DMS114 treated with DMSO at 0.1 percent for 48 hours (cell line): ENCODE results near the gene DHODH.

Experiments used
- DNase-seq: peaks from one replicate; lab custom pipeline; 2025; ENCODE audit not compliant: unreplicated experiment; lab: John Stamatoyannopoulos, UW

DHODH gene

DNA sequence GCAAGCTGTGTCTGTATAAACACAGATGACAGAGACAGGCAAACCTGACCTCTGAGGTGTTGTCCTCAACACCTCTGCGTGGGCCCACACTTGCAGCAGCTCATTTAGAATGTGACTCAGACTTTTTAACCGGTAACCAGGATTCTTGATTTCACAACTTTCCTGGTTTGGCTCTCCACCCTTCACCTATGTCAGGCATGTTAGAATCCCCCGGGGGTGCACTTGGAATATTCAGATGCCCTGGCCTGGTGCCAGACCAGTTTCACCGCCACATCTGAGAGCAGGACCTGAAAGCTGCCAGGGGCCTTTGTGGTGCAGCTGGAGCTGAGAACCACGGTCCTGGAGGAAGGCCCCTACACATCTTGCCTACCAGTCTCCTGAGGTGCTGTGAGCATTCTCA is 4.8 kb downstream of the DHODH start:
- DNase-seq = no peak

DNA sequence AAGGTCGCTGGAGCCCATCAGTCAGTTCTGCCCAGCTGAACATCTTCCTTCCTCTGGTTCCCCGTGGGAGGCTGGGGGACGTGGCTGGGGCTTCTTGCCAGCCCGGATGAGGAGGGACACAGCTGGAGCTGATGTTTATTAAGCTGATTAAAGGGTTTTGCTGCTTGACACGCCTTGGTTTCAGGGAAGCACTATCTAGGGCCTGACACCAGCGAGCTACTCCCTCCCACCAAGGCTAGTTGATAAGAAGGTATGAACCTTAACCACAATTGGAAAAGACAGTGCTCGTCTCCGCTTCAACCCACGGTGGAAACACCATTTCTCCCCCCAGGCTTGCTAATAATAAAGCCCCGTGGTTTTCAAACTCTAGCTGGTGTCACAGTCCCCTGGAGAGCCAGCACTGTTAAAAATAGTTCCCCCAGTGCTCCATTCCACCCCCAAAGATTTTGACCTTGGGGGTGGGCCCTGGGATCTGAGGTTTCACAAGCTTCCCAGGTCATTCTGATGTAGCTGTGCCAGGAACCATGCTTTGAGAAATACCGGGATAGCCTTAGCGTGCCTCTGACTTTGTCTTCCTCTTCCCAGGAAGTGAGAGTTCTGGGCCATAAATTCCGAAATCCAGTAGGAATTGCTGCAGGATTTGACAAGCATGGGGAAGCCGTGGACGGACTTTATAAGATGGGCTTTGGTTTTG is 5.5 kb downstream of the DHODH start:
- DNase-seq = no peak

DNA sequence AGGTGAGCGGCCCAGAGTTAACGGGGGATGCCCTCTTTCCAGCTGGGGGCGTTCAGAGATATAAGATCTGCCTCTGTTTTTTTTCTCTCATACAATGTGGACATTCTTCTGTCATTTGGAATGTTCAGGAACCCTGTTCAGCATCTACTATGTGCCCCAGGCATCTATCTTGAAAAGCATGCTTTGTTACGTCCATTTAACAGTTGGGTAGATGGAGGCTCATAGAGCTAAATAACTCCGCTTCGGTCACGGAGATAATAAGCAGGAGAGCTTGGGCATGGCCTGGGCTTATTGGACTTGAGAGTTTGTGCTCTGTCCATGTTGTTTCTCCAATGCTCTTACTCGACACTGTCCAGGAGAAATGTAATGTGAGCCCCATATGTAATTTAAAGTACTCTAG is 6.1 kb downstream of the DHODH start:
- no peak for DNase-seq

DNA sequence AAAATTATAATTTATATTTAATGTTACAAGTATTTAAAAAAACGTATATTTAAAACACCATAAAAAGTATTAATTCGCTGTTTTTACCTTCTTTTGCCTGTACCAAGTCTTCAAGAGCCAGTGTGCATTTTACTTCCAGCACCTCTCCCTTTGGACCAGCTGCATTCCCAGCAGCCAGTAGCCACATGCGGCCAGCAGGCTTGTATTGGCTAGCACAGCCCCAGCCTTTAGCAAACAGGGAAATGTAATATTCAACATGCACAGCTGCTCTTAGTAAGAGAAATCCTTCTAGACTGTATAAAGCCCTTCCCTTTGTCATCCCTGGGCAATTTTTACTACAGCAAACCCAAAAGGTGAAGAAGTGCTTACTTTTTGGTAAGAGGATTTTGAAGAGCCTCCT is 6.6 kb downstream of the DHODH start:
- DNase-seq = no peak

DNA sequence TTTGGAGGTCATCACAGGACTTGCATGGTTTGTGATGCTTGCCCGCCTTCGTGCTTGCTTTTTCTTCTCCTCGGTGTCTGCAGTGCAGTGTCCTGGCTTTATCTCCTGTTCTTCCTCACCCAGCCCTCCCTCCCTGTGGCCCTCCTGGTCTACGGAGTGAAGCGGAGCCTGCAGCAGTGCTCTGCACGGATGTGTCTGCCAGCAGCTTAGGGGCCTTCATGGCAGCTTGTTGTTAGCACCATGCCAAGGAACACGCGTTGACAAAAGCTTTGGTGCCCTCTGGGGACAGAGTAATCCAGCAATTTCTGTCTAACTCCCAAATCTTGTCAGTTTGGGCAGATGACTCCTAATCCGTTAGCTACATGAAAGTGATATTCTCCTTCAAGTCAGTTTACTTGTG is 9.9 kb downstream of the DHODH start:
- DNase-seq = no peak

DNA sequence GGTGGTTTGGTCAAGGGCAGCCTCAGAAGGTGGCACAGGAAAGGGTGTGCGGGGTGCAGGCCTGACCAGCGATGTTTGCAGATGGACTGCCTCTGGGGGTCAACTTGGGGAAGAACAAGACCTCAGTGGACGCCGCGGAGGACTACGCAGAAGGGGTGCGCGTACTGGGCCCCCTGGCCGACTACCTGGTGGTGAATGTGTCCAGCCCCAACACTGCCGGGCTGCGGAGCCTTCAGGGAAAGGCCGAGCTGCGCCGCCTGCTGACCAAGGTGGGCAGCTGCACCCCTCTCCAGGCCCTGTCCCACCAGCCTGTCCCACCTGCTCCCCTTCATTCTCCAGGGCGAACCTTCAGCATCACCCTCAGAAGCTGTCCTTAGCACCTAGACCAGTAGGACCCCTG is 12.5 kb downstream of the DHODH start:
- no peak for DNase-seq

DNA sequence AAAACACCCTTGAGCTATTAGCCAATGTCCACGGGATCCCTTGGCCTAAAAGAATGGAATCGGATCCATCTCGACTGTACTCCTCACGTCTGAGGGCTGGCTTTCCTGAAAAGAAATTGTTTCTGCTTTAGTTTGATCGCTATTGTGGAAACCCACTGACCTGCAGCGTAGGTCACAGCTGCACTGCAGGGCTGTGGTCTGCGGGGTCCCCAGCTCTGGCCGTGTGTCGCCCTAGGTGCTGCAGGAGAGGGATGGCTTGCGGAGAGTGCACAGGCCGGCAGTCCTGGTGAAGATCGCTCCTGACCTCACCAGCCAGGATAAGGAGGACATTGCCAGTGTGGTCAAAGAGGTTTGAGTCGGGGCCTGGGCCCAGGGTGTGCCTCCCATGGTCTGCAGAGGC is 13.6 kb downstream of the DHODH start:
- no peak for DNase-seq

DNA sequence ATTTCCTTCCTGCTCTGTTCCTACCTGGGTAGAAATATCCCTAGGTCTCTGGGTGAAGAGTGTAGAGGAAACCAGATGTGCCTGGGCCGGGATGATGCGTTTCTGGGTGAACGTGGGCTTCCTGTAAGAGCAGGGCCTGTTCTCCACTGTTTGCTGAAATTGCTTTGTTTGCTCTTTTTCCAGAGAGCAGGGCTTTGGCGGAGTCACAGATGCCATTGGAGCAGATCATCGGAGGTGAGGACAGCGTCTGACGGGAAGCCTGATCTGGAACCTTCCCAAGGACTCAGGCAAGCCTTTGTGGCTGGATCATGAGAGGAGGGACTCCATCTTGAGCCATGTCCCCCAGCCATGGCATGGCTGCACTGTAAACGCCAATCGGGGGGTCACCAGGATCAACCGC is 15.4 kb downstream of the DHODH start:
- no peak for DNase-seq

DNA sequence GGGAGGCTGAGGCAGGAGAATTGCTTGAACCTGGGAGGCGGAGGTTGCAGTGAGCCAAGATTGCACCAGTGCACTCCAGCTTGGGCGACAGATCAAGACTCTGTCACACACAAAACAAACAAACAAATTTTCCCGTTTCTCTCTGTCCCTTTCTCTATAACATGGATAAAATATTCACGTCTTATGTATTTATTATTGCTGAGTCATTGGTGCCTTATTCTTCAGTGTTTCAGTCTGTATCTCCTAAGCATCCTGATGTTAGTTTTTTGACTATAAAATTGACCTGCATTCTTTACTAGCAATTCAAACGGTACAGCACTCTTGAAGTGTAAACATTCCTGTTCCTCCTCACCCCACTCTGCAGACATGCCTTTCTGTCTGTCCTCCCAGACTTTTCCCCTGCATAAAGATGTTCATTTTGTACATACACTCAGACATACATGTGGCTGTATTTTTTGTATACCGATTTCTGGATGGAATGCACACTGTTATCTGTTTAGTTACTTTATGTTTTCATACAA is 16.4 kb downstream of the DHODH start:
- DNase-seq = no peak

DNA sequence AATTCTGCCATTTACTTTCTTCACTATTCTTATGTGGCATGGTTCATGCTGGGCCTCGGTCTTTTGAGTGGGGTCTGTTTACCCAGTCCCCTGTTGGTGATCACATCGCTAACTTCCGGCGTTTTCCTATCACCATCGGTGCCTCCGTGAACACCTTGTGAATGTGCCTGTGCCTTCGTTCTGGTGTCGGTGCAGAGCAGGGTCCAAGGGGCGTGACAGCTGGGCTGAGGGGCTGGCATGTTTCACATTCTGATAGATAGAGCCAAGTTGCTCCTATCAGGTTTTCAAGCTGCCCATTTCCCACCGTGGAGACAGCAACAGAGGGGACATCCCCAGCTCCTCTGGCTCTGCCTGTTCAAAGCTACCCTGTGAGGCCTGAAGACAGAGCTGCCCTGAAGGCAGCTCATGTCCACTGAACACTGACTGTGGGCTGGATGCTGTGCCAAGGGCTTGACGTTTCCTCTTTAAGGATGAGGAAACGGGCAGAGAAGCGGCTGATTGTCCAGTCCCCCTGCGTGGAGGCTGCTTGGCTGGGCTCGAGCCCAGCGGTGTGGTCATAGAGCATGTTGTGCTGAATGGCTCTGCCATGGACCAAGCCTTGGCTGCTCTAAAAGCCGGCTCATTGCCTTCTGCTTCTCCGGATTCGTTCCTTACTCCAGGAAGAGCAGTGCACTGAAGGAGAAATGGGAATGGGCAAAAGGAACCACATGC is 17.0 kb downstream of the DHODH start:
- DNase-seq = no peak

DNA sequence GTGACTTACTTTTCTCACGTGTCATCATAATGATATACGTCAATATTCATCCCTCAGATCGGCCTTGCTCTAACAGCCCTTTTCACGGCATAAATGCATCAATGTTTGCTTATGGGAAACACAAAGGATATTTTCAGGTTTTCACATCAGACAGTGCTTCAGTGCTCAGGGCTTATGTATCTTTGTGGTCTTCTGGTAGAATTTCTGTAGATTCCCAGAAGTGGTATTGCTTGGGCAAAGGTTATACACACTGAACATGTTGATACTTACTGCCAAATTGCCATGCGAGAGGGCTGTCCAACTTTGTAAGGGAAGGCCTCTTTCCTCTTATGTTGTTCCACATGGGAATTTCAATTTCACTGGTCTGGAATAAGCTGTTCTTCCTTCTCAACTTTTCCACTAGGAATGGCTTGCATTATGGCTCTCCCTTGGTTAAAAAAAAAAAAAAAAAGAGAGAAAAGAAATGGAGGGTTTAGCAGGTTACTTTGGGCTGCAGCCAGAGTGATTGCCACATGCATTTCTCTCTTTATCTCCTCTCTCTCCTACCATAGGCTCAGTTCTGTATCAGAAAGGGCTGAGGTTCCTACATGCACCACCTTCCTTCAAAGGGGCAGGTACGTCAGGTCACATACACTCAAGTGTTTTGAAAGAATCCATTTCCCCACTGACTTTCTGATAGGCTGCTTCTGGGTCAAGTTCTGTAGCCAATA is 19.3 kb downstream of the DHODH start:
- DNase-seq = no peak

DNA sequence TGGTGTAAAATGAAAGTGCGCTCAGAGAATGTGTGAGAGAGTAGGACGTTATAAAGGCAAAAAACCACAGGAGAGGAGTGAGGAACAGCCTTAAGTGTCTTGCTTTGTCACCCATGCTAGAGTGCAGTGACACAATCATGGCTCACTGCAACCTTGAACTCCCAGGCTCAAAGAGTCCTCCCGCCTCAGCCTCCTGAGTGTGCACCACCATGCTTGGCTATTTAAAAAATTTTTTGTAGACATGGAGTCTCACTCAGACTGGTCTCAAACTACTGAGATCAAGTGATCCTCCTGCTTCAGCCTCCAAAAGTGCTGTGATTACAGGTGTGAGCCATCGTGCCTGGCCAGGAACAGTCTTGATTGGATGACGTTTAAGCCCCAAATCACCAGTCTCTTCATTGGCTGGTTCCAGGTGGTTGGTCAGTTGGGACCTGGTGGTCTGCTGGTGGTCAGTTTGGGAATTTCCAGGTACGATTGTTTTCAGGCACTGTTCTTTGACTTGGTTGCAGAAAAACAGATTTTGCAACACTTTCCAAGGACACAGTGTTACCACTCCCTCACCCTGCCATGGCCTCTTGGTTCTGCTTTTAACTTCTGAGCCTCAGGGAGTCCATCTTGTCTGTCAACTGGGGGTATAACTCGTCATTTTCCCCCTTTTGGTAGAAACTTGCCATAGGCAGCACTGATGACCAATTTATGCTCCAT is 21.2 kb downstream of the DHODH start:
- no peak for DNase-seq

DNA sequence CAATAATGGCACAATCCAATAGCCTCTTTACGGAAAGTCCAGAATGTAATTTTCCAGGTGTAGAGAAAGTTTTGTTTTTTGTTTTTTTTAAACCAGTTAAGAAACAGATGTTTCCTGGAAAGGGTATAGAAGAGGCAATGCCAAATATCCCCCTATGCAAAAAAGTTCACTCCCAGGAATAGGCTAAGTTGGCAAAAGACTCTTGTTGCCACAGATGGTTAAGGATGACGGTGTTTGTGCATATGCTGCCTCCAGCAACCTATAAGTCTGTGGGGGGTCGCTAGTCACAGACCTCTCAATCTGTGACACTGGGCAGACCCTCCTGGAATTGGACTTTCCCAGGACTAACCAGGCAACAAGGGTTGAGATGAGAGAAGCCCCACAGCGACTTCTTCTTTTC is 24.9 kb downstream of the DHODH start:
- no peak for DNase-seq

DNA sequence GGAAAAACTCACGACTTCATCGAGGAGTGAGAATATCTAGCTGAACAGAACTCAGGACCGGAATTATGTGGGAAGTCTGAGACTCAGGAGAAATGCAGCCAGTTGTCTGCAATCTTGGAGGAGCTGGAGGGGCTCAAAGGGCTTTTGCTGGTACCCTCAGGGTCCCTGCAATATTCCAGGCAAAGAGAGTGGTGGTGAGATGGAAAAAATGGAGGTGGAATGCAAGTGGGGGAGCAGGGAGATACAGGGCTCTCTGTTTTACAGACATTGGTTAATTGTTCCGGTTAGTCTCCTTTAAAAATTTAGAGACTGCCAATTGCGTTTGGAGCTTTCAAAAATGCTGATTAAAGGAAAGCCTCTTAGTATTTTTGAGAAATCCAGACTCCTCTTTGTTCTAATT is 27.6 kb downstream of the DHODH start:
- no peak for DNase-seq

DNA sequence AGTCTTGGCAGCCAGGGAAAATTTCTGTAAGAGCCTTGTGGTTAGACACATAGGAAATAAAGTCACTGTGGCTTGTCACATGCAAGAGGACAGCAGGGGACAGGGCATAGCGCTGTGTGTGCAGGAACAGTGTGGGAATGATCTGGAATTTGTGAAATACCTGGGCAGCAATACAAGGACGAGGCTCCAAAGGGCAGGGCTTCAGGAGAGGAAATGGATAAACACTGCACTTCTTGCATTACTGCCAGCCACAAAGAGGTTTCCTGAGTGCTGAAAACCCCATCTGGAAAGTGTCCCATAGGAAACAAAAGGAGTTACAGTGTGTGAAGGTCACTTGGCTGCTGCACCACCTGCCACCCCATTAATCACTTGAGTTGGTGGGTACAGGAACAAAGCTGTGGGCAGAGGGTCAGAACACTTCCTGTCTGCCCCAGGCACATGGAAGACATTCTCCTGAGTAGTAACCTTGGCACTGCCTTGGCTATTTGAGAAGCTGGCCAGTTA is 33.7 kb downstream of the DHODH start:
- no peak for DNase-seq

DNA sequence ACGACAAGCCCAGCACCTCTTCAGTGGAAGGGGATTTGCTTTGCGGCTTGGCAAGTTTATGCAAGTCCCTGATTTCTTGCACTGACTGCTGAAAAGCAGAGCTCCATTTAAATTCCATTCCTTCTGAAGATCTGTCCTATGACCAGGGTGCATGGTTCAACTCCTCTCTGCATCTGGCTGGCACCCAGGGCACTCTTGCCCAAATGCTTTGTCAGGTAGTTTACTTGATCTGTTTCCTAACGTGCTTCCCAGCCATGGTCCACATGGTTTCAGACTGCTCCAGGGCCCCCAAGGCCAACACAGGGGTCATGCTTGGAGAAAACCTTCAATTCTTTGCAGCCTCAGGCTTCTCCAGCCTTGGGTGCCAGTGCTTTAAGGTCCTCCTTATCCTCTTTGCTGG is 34.5 kb downstream of the DHODH start:
- DNase-seq = no peak

DNA sequence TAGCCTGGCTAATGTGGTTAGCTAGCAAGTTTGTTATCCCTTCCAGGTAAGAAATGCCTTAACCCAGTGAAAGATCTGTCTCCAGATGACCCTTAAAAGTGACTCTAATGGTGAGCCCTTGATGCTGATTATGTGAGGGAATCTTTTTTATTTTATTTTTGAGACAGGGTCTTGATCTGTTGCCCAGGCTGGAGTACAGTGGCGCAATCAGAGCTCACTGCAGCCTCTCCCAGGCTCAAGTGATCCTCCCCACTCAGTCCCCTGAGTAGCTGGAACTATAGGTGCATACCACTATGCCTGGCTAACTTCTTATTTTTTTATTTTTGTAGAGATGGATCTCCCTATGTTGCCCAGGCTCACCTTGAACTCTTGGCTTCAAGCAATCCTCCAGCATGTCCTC is 35.0 kb downstream of the DHODH start:
- no peak for DNase-seq

DNA sequence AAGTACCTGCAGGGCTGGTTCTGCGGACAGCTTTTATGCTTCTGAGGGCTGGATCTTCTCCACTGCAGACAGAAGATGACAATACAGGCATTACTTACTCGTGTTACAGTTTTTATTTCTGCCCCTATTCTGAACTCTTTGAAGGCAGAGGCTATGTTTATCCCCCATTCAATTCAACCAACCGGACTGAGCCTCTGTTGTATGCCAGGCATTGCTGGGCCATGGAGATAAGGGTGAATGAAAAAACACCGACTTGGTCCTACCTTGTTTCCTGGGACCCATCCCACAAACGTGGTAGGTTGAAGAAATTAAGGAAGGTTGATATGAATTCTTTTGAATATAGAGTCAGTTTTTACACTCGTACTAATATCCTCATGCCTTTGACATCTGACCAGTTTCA is 35.8 kb downstream of the DHODH start:
- no peak for DNase-seq

DNA sequence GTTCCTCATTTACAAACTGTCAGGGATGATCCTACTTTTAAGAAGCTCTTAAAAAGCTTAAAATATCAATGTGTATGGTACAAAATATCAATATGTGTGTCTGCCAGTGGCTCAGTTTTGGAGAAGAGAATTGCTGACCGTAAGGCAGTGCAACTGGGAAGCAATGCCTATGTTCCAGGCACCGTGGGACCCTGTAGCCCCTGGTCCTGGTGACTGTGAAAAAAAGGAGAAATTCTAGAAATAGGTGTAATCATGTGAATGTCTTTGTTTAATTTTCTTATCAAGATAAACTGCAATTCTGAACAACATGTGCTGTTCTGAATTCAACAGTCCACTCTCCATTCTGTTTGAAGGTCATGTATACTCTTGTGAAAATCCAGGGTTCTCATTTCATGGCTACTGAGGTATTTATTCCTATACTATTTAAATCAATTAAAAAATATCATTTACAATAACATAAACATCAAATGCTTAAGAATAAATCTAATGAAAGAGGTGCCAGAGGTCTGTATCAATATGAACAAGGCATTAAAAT is 36.3 kb downstream of the DHODH start:
- DNase-seq = no peak

DNA sequence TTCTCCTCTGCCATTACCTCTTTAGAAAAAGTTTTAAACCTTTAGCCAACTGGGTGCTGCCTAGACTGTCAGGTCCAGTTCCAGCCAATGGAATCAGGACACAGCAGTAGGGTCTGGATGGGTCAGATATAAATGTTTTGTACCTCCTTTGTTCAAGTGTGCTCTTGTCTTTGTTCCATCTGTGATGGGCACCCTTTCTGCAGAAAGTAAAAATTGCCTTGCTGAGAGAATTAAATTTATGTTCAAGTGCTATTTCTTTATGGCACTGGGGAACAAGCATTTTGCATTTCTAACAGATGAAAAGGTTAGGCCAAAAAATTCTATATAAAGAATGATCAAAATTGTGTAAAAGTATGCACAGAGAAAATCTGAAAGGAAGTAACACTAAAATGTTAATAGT is 40.6 kb downstream of the DHODH start:
- no peak for DNase-seq
